Fibroblast of the aortic adventitia (primary cell): Measurements from ENCODE around the gene CBX5. TPM values are rescaled to one million over a fixed set of nuclear protein-coding genes. Genes with fewer than 3 reads are reported as not detected.

ENCODE experiments used
- DNase-seq: peaks from one replicate; pipeline ENCODE4 v3.0.0-alpha.2; 2010; ENCODE audit warnings: low read depth
- H3K4me3 ChIP-seq: 2 replicates; pipeline ENCODE4 v1.5.1; 2011; ENCODE audit warnings: low read depth, mild to moderate bottlenecking, control low read depth, low read length, moderate library complexity
- total RNA-seq: library from RNA; depleted of rRNA; stranded (reverse); fragments of >200 nt; gene quantifications from 2 replicates; pipeline ENCODE4 v1.2.3, GENCODE V29; 2012; ENCODE audit warnings: low replicate concordance
- TF ChIP-seq, protein P1 (sequence below): IDR thresholded peaks from 2 replicates; pipeline ENCODE4 v1.5.1; 2011; ENCODE audit warnings: mild to moderate bottlenecking, low read length, control low read depth, inconsistent platforms; ENCODE audit not compliant: insufficient read depth

Gene CBX5
- total RNA-seq, 1 donor, result 114 TPM

- no peak overlapping the region for H3K4me3 ChIP-seq
- no peak for DNase-seq
- TF ChIP-seq, protein P1, sequence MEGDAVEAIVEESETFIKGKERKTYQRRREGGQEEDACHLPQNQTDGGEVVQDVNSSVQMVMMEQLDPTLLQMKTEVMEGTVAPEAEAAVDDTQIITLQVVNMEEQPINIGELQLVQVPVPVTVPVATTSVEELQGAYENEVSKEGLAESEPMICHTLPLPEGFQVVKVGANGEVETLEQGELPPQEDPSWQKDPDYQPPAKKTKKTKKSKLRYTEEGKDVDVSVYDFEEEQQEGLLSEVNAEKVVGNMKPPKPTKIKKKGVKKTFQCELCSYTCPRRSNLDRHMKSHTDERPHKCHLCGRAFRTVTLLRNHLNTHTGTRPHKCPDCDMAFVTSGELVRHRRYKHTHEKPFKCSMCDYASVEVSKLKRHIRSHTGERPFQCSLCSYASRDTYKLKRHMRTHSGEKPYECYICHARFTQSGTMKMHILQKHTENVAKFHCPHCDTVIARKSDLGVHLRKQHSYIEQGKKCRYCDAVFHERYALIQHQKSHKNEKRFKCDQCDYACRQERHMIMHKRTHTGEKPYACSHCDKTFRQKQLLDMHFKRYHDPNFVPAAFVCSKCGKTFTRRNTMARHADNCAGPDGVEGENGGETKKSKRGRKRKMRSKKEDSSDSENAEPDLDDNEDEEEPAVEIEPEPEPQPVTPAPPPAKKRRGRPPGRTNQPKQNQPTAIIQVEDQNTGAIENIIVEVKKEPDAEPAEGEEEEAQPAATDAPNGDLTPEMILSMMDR, result no peak
Measured at GRCh38 chr12:54206791-54207190, 73.1 kb downstream of the CBX5 start.

GRCh38 chr12:54204316-54204715 lies 75.6 kb downstream of the CBX5 start:
- TF ChIP-seq, protein P1, result no peak
- no peak overlapping the region for H3K4me3 ChIP-seq
- DNase-seq, result no peak

- TF ChIP-seq, protein P1, result peak; percentile 100
- H3K4me3 ChIP-seq, result no peak overlapping the region
- peak; percentile 81 for DNase-seq
Measured at GRCh38 chr12:54201001-54201794, 78.7 kb downstream of the CBX5 start.

- no peak overlapping the region for H3K4me3 ChIP-seq
- DNase-seq, result no peak
- TF ChIP-seq, protein P1, result no peak
Measured at GRCh38 chr12:54200412-54200811, 79.5 kb downstream of the CBX5 start.

DNA sequence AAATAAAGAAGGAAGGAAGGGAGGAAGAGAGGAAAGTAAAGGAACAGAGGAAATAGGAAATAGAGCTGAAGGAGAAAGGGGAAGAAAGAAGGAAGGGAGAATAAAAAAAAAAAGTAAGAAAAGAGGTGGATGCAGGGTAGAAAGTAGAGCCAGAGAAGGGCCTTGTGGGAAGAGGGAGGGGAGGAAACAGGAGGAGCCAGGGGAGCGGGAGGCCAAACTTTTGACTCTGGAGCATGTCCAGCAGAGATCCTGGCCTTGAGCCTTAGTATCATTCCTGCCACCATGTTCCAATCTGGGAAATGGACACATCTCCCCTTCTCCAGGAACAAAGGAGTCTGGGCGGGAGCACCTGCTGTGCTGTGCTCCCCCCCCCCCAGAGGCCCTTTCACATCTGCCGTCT lies 80.0 kb downstream of the CBX5 start:
- no peak for DNase-seq
- H3K4me3 ChIP-seq, result no peak overlapping the region
- TF ChIP-seq, protein P1, result no peak

GRCh38 chr12:54199034-54199433 lies 80.9 kb downstream of the CBX5 start:
- TF ChIP-seq, protein P1, result no peak
- DNase-seq, result no peak
- H3K4me3 ChIP-seq, result no peak overlapping the region
